Measurements from ENCODE around the gene IGFBP4.

IGFBP4 gene

GRCh38 chr17:40460604-40460967 is 17.3 kb downstream of the IGFBP4 start:
- no peak for TF ChIP-seq CTCF (IDR thresholded peaks at IDR 0.05; ENCODE audit: insufficient read depth, low read depth, low read length, missing control alignments)
- no peak for DNase-seq (ENCODE audit: low read depth)
- H3K4me3 ChIP-seq (ENCODE audit: low read depth, low read length) = no peak overlapping the region

GRCh38 chr17:40460968-40461731 is 17.9 kb downstream of the IGFBP4 start:
- DNase-seq (ENCODE audit: low read depth) = no peak
- TF ChIP-seq CTCF (IDR thresholded peaks at IDR 0.05; ENCODE audit: insufficient read depth, low read depth, low read length, missing control alignments) = no peak
- no peak overlapping the region for H3K4me3 ChIP-seq (ENCODE audit: low read depth, low read length)

- H3K4me3 ChIP-seq (ENCODE audit: low read depth, low read length) = no peak overlapping the region
- TF ChIP-seq CTCF (IDR thresholded peaks at IDR 0.05; ENCODE audit: insufficient read depth, low read depth, low read length, missing control alignments) = no peak
- DNase-seq (ENCODE audit: low read depth) = no peak
These were observed 18.6 kb downstream of the IGFBP4 start for GRCh38 chr17:40461732-40462342.

- DNase-seq (ENCODE audit: low read depth) = no peak
- TF ChIP-seq CTCF (IDR thresholded peaks at IDR 0.05; ENCODE audit: insufficient read depth, low read depth, low read length, missing control alignments) = no peak
- no peak overlapping the region for H3K4me3 ChIP-seq (ENCODE audit: low read depth, low read length)
These were observed 19.3 kb downstream of the IGFBP4 start for GRCh38 chr17:40462343-40463121.

GRCh38 chr17:40463122-40463550 is 19.9 kb downstream of the IGFBP4 start:
- DNase-seq (ENCODE audit: low read depth) = no peak
- no peak for TF ChIP-seq CTCF (IDR thresholded peaks at IDR 0.05; ENCODE audit: insufficient read depth, low read depth, low read length, missing control alignments)
- H3K4me3 ChIP-seq (ENCODE audit: low read depth, low read length) = no peak overlapping the region

- TF ChIP-seq CTCF (IDR thresholded peaks at IDR 0.05; ENCODE audit: insufficient read depth, low read depth, low read length, missing control alignments) = no peak
- H3K4me3 ChIP-seq (ENCODE audit: low read depth, low read length) = no peak overlapping the region
- DNase-seq (ENCODE audit: low read depth) = no peak
These were observed 21.2 kb downstream of the IGFBP4 start for GRCh38 chr17:40464392-40464855.

All from GM12865 (cell line).